Measurements from ENCODE around the gene TENM3. TPM values are rescaled to one million over a fixed set of nuclear protein-coding genes. Genes with fewer than 3 reads are reported as not detected.

TENM3 gene
- total and polyA plus RNA-seq, 2 of the 8 experiments (the other 6 are each of a cell fraction or from before 2014, with no cell fraction given) = 36.9 to 69.3 TPM

DNA sequence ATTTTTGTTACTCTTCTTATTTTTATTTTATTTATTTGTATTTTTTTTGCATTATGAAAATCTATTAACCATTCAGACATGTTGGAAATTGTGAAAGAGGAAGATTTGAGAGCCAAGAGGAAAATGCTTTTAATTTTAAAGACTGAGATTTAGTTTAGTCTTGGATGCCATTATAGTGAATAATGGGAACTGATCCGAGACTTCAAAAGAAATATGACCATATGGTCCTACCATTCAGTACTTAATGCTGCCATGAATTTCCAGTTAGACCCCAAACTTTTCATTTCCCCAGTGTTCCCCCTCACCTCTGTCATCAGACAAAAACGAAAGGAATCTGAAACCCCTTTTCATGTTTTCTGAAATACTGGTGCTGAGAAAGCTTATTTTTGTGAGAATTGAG, 95.5 kb downstream of the TENM3 start:
- Histone ChIP-seq H3K4me2 (ENCODE audit: insufficient read depth in 1 of 2, low read depth in 2 of 2, low read length in 2 of 2) (no peak overlapping the region), H4K8ac (ENCODE audit: extremely low read depth, insufficient read depth, low read length) (no peak overlapping the region), H3K9ac (replicated peaks in 1 of 4; ENCODE audit: extremely low read depth in 1 of 4, low read depth in 3 of 4, low read length in 3 of 4) (no peak overlapping the region), H3K79me1 (ENCODE audit: low read depth, low read length) (no peaks in the 10 kb centered on the region), H3K23me2 (ENCODE audit: low read depth, low read length) (no peaks in the 10 kb centered on the region), H3K18ac (ENCODE audit: extremely low read depth, low read length) (no peak overlapping the region), H3K56ac (replicated peaks; ENCODE audit: insufficient read length, low read depth, low read length) (no peak overlapping the region), H3K27me3 (replicated peaks in 1 of 4; ENCODE audit: control insufficient read depth in 3 of 4, extremely low read depth in 1 of 4, insufficient read depth in 3 of 4, low read length in 3 of 4) (no peaks in the 10 kb centered on the region), H3K79me2 (ENCODE audit: control insufficient read depth in 1 of 2, insufficient read depth in 2 of 2, low read length in 2 of 2) (no peaks in the 10 kb centered on the region), H3K9me3 (ENCODE audit: insufficient read depth in 2 of 2, low read depth in 1 of 2, low read length in 1 of 2) (no peaks in the 10 kb centered on the region), H3K4me1 (replicated peaks in 1 of 4; ENCODE audit: control insufficient read depth in 3 of 4, insufficient read depth in 4 of 4, low read length in 3 of 4) (peaks cover 0 to 13% (median 6%) of the 10 kb centered on the region in 4 experiments; a peak in 6 of 7 replicates), H3K4ac (replicated peaks; ENCODE audit: insufficient read length, low read depth, low read length) (no peak overlapping the region), H3K27ac (ENCODE audit: low read depth, low read length) (no peak overlapping the region), H2BK120ac (replicated peaks; ENCODE audit: low read depth, low read length) (no peak overlapping the region), H2BK15ac (ENCODE audit: low read length) (no peak overlapping the region), H3K36me3 (ENCODE audit: control insufficient read depth in 2 of 4, insufficient read depth in 4 of 4, low read length in 3 of 4) (0 out of 8 replicates have a peak, but pooled peaks cover 0 to 2% (median 0%) of the 10 kb centered on the region in 4 experiments), H3K14ac (ENCODE audit: insufficient read length) (no peak overlapping the region), H4K91ac (replicated peaks; ENCODE audit: insufficient read length, low read length) (no peak overlapping the region), H4K5ac (ENCODE audit: insufficient read length, low read depth, low read length) (no peak overlapping the region), H2AK5ac (ENCODE audit: low read depth, low read length) (no peak overlapping the region), H2AFZ (ENCODE audit: low read length) (no peak overlapping the region), H4K20me1 (replicated peaks in 1 of 2; ENCODE audit: control insufficient read depth in 1 of 2, insufficient read depth in 2 of 2, low read length in 2 of 2) (no peaks in the 10 kb centered on the region), H2BK20ac (ENCODE audit: low read length) (no peak overlapping the region), H2BK12ac (ENCODE audit: low read depth, low read length) (no peak overlapping the region), H3K23ac (ENCODE audit: insufficient read length) (no peak overlapping the region), H2BK5ac (ENCODE audit: low read depth, low read length) (no peak overlapping the region), H3K4me3 (ENCODE audit: extremely low read depth in 1 of 4, insufficient read depth in 2 of 4, low read depth in 3 of 4, low read length in 4 of 4) (no peak overlapping the region)
- 81% methylated on average over 2 of the region's 2 CpGs; no CpG with 5 or more reads in 1 of the 2 experiments for WGBS, 2 experiments (ENCODE audit: extremely low coverage in 1 of 2, insufficient coverage in 1 of 2, insufficient read length in 1 of 2, insufficient replicate concordance in 2 of 2, low coverage in 1 of 2, low lambda C conversion rate in 2 of 2, missing lambda C conversion rate in 1 of 2)
- no peak for DNase-seq (ENCODE audit: low read depth in 1 of 2, low spot score in 2 of 2)
- FAIRE-seq = peak; percentile 7
- ChIA-PET CTCF (ENCODE audit: partially characterized antibody) (interaction anchor here (0.9 to 2.2 kb wide), 3 partner anchors 73 to 249 kb away, joined by 3 to 6 read pairs (median 4); no protein-coding TSS in a partner anchor), POLR2A (ENCODE audit: partially characterized antibody) (no interaction called here)
- TF ChIP-seq CTBP2 (IDR thresholded peaks at IDR 0.05; ENCODE audit: borderline replicate concordance, insufficient read depth, insufficient read length, low read length) (no peak), TEAD4 (IDR thresholded peaks at IDR 0.05; ENCODE audit: low read depth, low read length) (no peak), MAFK (IDR thresholded peaks at IDR 0.05; ENCODE audit: low read depth, low read length) (no peak), BCL11A (IDR thresholded peaks at IDR 0.05; ENCODE audit: low read depth in 2 of 2, low read length in 2 of 2) (no peak), FOSL1 (IDR thresholded peaks at IDR 0.05; ENCODE audit: insufficient read depth, low read depth, low read length) (no peak), HDAC2 (IDR thresholded peaks at IDR 0.05; ENCODE audit: borderline replicate concordance in 1 of 2, low read depth in 2 of 2, low read length in 2 of 2) (no peak)
